GM10847 (cell line): ENCODE measurements around the gene GC.

Source experiments
- POLR2A ChIP-seq: IDR thresholded peaks from 2 replicates; pipeline ENCODE4 v1.6.1; 2011; ENCODE audit not compliant: insufficient read length; ENCODE audit errors: extremely low read depth

The GC gene

DNA sequence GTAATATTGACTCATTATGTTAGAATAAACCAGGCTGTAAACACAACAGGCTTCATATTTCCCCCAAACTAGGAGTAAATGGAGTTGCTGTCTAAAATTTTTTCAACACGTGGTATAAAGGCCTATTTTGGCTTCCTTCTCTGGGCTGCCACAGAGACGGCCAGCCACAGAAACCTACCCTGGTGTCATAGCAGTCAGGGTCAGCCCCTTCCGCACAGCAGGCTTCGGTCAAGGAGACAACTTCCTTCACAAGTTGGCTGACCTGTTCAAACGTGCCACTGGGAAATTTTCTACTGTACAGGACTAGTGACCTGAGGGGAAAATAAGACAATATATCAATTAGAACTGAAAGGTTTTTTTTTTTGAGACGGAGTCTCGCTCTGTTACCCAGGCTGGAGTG, 15.8 kb downstream of the GC start:
- TF ChIP-seq POLR2A = no peak

DNA sequence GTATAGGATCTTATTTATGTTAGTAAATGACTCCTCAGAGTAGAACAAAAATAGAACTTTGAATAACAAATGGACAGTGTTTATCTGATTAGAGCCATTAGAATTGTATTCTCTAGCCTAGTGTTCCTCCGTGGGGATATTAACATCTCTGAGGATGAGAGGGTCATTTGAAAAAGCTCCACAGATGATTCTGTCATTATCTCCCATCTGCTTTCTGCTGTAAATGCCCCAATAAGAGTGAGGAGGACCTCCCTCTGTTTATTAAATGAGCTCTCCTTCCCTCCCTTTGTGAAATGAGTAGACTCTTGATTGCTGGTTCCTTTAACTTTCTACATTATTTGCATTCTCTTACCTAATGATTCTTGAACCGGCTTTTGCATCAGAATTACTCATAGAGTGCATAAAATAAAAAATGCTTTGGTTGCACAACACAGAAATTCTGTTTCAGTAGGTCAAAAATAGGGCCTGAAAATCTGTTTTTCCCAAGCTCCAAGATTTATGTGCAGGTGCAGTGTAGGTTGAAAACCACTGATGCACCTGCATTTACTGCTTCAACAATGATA, 18.0 kb downstream of the GC start:
- no peak for TF ChIP-seq POLR2A

DNA sequence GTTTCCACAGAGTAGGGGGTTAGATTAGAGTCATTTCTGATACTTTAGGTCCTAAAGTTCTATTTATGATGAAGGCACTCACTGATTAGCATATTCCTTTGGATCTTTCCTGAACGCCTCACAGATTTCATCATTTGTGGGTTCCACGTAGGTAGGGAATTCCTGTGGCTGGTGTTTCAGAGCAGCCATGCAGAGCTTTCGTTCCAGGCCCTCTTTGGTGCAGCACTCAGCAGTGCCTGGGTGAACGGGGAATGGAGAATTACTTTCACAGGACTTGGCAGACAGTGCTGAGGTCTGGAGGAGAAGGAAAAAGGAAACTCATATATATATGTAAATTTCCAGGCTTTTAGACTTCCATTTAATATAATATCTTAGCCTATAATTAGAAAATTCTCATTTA, 18.5 kb downstream of the GC start:
- TF ChIP-seq POLR2A = no peak

DNA sequence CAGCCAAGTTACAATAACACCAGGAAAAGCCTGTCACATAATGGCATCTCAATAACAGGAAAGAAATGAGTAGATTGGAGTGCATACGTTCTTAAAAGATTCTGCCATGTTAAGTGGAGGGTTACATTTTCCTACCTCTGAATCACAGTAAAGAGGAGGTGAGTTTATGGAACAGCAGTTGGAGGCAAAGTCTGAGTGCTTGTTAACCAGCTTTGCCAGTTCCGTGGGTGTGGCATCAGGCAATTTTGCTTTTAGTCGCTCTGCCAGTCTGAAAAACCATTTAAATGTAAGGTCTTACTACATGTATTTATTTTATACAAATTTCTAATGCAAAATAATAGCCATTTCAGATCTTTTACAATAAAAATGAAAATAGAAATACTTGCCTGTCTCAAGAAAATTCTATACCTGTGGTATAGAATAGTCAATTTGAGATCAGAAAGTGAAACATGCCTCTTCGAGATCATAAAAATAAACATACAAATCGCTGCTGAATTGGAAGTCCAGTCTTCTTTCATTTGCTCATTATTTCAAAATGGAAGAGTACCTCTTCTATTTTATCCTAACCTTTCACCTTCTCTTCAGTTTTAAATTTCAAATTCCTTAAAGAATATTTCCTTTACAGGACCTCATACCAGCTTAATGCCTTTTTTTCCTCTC, 31.4 kb downstream of the GC start:
- no peak for TF ChIP-seq POLR2A

DNA sequence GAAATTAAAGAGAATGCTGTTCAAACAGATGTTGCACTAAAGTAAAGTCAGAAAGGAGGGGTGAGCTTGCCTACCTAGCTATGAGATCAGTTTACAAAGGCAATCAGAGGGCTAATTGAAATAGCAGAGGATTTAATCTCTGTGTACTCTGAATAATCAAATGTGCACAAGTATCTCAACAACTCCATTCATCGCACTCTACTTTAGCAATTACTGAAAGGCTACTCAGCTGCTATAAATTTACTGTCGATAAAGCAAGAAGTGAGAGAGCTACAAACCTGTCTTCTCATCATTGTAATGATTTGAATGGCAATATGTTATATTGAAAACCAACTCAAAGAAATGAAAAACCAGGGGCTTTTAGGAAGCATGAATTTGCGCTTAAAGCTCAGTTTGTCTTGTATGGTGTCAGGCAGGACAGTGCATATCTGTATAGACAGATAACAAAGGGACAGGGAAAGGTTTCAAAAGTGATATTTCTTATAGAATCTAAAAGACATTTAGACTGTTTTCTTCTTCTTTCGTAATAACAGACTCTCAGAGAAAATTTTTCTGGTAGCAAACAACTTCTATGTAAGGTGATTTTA, 34.8 kb downstream of the GC start:
- no peak for TF ChIP-seq POLR2A

DNA sequence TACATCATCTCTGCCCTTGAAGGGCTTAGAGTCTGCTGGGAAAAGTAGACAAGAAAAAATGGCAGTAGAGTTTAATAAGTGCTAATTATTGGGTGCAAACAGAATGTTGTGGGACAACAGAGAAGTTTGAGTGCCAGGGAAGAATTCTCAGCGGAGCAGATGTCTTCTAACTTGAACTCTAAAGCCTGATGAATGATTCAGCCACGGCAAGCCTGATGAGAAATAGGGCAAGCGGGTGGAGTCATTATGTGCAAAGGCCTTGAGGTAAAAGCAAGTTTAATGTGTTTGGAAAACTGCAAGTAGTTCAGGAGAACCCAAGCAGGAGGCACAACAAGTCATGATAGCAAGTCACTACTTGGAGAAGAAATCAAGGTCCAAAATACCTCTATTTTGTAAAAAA, 37.5 kb downstream of the GC start:
- no peak for TF ChIP-seq POLR2A

DNA sequence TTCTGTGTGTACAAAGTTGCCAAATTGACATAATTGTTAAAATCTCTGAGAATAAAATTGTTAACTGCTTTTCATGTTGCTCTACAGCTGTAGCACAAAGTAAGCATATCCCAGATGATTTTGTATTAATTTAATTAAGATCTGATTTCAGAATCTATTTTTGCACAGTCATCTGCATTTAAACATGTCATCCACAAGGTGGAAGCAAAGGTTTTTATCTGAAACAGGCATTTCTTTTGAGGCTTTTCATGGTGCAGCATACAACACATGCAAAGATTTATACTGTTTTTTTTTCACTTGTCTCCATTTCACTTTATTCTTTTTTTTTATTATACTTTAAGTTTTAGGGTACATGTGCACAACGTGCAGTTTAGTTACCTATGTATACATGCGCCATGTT, 51.2 kb downstream of the GC start:
- no peak for TF ChIP-seq POLR2A

DNA sequence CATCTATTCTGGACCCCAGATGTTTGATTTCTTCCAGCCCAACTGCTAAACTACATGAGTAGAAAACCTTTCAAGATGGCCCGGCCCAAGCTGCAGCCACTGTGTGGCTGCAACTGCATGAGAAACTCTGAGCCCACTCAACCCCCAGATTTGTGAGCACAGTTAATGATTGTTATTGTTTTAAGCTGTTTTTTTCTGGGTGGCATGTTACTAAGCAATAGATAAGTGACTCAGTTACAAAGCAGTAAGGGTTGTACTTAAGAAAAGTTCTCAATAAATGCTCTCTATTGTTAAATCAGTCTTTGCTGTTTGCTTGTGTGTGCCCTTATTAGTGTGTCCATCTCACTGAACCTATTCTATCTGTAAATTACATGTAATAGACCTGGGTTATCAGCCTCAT, 51.8 kb downstream of the GC start:
- no peak for TF ChIP-seq POLR2A

DNA sequence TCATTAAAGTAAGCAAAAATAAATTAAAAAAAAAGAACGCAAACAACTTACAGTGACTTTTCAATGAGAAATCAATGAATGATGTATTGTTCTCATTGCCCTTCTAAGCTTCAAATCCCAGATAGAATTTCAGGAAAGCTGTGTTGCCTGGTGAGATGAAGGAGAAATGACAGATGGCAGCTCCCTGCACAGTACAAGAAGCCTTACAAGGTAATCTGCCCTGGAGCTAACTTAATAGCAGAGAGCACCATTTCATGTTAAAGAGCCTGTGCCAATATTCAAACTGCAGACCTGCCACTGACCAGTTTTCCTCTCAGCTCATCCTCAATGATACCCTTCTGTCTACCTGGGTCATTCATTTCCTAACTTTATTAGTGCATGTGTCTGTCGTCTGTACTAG, 54.0 kb downstream of the GC start:
- TF ChIP-seq POLR2A = no peak

DNA sequence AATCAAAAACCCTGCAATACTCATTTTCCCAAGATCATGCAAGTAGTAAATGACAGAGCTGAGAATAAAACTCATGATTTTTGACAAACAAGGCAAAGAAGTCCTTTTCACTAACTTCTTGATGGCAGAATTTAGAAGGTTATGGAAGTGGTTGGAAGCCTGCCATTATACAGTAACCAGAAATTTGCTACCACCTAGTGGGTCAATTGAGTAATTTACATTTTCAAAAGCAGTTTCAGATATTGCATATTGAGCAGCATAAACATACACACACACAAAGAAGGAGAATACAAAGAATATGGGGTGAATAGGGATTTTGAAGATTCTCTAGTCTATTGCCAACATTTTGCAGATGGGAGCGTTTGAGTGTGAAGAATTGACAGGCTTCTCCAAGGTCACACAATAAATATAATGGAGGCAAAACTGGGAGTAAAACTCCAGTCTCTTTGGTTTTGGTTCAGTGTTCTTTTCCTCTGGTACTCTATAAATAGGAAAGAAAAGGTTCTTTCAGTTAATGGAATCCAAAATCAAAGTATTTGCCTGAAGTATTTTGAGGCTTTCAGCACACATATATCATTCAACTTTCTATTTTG, 70.2 kb downstream of the GC start:
- no peak for TF ChIP-seq POLR2A

DNA sequence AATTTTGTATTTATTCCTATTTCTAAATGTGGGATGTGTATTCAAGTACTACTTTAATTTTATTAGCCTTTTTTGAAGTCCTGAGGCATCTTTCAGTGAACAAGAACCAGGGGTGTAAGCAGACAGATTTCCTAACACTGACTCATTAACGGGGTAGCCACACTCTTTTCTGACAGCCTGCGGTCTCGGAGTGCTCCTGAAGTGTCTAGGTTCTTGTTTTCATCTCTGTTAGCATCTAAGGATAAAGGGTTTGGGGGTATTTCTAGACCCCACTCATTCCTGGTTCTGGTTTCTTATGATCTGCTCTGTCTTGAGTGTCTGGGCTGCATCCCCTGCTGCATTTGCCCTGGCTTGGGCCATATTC, 71.9 kb downstream of the GC start:
- TF ChIP-seq POLR2A = no peak

DNA sequence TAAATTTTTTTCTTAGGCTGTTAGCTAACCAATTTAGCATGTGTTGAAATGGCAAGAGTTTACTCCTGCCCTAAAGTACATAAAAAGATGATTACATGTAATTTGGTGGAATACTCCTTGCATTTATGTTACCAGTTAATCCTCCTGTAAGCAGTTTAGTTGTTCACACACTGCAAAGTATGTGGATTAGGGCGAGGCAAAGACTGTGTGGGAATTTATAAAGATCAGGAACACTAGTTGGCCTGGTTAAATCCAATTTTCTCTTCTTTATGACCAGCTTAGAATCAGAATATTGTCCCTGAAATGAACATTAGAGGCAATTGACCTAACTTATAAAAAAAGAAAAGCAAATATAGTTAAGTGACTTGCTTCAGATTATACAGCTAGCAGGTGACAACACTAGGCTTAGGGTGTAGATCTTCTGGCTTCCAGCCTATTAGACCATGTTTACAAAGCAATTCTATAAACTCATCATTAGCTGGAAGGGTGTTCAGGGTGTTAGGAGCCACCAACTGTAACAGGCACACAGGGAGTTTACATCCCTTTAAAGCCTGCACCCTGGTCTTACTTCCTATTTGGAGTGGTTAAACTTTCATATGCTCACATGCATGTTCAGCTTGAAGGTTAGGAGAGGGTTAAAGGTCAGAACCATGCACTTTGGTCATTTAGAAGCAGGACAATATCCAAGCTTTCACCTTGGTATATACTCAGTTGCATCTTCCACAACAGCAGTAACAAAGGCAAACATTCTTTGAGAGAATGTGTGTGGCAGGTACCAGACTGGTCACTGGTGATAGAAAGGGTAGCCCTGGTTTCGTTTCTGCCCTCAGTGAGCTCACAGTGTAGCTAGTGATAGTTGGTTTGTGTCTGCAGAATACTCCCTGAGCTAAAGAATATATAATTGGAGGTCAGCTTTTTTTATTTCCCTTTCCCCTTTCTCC, 72.6 kb downstream of the GC start:
- TF ChIP-seq POLR2A = no peak

DNA sequence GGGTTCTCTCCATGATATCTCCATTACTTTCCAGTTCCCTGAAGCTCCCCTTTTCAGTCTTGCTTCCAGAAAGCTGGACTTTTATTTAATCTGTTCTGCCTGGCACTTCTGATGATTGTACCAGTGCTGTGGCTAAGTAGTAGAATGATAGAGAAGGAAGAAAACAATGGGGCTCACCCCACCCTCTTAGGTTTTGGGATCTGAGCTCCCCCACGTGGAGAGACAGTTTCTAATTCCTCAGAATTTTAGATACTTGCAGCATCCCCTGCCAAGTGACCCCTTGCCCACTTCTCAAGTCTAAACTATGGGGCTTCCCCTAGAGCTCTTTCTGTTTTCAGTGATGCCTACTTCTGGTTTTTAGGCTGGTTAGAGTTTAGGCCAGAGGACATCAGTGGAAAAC, 73.9 kb downstream of the GC start:
- TF ChIP-seq POLR2A = no peak

DNA sequence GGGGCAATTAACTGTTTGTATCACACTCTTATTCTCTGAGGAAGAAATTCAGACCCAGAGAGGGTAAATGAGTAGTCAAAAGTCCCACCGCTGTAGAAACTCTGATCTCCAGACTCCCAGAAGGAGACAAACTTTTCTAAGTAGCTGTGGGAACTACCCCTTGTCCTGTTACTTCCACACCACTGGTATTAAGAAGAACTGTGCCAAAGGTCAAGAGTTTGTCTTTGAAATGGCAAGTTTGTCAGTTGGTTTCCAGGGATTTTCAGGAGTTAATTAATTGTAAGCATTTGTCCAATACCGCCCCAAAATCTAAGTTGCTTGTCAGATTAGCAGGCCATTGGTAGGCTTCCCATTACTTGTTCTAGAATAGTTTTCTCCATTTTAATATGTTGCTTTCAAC, 85.7 kb downstream of the GC start:
- TF ChIP-seq POLR2A = no peak

DNA sequence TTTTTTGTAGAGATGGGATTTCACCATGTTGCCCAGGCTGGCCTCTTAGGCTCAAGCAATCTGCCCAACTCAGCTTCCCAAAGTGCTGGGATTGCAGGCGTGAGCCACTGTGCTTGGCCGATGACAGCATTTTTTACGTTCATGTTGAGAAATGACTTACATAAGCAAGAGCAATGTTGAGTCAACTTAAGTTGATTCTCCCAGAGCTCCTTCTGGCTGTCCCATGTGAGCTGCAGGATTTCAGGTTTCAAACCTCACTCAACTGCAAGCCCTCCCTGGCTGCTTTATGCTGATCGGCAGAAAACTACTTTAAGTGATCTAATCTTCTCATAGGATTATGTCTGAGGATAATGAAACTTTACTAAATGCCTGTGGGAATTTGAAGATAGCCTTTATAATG, 86.8 kb downstream of the GC start:
- no peak for TF ChIP-seq POLR2A

DNA sequence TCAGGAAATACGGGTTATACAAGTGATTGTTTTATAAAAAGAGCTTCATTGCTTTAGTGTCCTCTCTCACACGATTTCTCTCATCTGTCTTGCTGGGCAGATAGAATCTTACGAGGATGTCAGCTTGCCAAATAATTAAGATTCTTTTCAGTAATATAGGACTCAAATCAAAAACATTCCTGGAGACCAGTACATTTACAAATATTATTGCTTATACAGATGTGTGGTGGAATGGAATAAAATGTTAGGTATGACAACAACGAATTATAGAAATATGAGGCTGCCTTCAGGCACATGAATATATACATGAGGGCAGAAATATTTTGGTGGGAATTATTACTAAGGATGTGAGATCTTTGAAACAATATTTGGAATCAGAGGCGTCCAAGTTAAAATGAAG, 88.9 kb downstream of the GC start:
- TF ChIP-seq POLR2A = no peak
